Adipocyte (in vitro differentiated cells): ENCODE results near the gene HELT.
A peak's percentile ranks its signal among the peaks of the same experiment; 100 is the strongest.
"Not testable (repeated sequence)": the region's sequence is repeated elsewhere in the genome, so short reads cannot be mapped to it uniquely, and the experiment has no call there.

Experiments used
- DNase-seq: peaks from one replicate; pipeline ENCODE4 v3.0.0-alpha.2; 2015; ENCODE audit warnings: low read depth
- H3K27me3 ChIP-seq: replicated peaks from 2 replicates; pipeline ENCODE4 v1.7.0; 2013; ENCODE audit warnings: mild to moderate bottlenecking, low read length, moderate library complexity; ENCODE audit not compliant: control insufficient read depth, insufficient read depth
- H3K36me3 ChIP-seq: 2 replicates; pipeline ENCODE4 v1.7.0; 2013; ENCODE audit warnings: low read length, mild to moderate bottlenecking, moderate library complexity; ENCODE audit not compliant: control insufficient read depth, insufficient read depth, severe bottlenecking
- H3K4me1 ChIP-seq: 2 replicates; pipeline ENCODE4 v1.7.0; 2013; ENCODE audit warnings: mild to moderate bottlenecking, low read length, moderate library complexity; ENCODE audit not compliant: control insufficient read depth, insufficient read depth
- H3K4me3 ChIP-seq: 2 replicates; pipeline ENCODE4 v1.7.0; 2013; ENCODE audit warnings: mild to moderate bottlenecking, low read length, moderate library complexity
- H3K9ac ChIP-seq: 2 replicates; pipeline ENCODE4 v1.7.0; 2013; ENCODE audit warnings: mild to moderate bottlenecking, low read length, moderate library complexity
- H3K9me3 ChIP-seq: 2 replicates; pipeline ENCODE4 v1.7.0; 2013; ENCODE audit warnings: mild to moderate bottlenecking, low read length, moderate library complexity; ENCODE audit not compliant: control insufficient read depth

The HELT gene, protein sequence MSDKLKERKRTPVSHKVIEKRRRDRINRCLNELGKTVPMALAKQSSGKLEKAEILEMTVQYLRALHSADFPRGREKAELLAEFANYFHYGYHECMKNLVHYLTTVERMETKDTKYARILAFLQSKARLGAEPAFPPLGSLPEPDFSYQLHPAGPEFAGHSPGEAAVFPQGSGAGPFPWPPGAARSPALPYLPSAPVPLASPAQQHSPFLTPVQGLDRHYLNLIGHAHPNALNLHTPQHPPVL

DNA sequence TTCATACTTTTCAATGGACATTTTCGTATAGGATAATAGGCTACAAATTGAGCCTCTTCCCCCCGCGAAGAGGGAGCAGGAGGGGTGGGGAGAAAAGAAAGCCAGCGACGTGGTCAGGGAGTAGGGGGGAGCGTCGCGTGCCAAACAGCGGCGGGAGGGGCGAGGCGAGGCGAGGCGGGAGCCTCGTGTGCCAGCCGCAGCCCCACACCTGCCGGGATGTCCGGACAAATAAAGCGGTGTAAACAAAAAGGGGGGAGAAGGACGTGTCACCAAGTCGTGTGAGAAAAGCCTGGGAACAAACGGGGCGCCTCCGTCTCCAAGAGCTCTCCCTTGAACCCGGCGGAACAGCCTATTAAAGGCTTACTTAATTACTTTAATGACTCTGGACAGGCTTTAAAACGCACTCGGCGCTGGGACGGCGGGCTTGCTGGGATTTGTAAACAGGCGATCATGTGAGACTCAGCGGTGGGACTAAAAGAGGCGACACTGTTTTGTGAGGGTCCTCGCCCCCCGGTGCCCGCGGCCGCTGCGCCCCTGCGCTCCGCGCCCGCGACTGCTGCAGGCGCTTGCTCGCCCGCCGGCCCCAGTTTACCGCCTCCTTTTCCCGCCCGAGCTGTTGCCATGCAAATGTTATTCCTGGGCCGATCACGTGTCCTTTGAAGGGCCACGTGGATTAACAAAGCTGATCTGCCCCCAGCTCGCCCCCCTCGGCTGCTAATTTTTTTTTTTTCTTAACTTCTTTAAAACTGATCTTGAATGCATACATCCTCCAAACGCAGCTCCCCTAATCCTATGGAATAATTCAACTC is at the start of gene HELT:
TSS of gene HELT (plus strand) at position 527 of the 809 bp plus-strand sequence. CDS start 439 bp downstream, outside the sequence.
- Histone ChIP-seq H3K36me3 (no peaks in the 10 kb centered on the region), H3K27me3 (peaks cover 83% of the 10 kb centered on the region), H3K9ac (no peak within 1 kb of the TSS), H3K4me1 (no peaks in the 10 kb centered on the region), H3K9me3 (no peaks in the 10 kb centered on the region), H3K4me3 (no peak within 1 kb of the TSS)
- no peak for DNase-seq

DNA sequence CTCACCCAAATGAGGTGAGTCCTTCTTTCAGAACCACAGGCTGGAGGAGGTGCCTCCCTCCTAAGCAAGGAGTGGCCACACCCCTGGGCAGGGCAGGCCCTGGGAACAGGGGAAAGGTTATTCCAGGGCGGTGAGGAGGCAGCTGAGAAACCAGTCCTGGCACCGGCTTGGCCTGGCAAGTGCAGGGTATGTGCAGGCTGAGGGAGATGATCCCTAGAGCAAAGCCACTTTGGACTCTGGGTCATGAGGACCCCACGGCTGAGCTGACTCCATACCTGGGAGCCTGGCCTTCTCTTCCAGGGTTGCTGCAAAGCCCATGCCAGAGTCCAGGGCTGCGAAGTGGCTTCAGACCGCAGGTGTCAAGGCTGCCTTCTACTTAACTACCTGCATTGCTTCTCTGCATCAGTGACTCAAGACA is 49.5 kb upstream of the HELT start:
- Histone ChIP-seq H3K4me1 (peaks cover 10% of the 10 kb centered on the region), H3K27me3 (peaks cover 18% of the 10 kb centered on the region), H3K9ac (no peak overlapping the region), H3K9me3 (no peaks in the 10 kb centered on the region), H3K36me3 (no peaks in the 10 kb centered on the region), H3K4me3 (no peak overlapping the region)
- DNase-seq = no peak

DNA sequence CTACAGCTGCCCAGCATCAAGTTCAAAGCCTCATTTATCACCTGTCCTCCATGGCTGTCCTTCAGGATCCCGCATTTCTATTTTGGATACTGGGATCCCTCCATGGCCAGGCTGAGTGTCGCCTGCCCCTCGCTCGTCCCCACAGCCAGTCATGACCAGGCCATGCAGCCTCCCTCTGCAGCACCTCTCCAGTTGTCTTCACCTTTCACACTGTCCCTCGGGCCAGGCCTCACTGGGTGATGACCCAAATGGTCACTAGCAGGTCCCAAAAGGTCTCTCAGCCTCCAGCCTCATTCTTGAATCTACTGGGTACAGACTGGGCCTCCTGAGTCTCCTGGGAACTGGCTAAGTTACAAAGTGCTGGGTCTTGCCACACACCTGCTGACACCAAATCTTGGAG is 48.7 kb upstream of the HELT start:
- Histone ChIP-seq H3K9ac (no peak overlapping the region), H3K27me3 (peaks cover 23% of the 10 kb centered on the region), H3K4me1 (peaks cover 10% of the 10 kb centered on the region), H3K4me3 (no peak overlapping the region), H3K36me3 (no peaks in the 10 kb centered on the region), H3K9me3 (no peaks in the 10 kb centered on the region)
- DNase-seq = no peak

DNA sequence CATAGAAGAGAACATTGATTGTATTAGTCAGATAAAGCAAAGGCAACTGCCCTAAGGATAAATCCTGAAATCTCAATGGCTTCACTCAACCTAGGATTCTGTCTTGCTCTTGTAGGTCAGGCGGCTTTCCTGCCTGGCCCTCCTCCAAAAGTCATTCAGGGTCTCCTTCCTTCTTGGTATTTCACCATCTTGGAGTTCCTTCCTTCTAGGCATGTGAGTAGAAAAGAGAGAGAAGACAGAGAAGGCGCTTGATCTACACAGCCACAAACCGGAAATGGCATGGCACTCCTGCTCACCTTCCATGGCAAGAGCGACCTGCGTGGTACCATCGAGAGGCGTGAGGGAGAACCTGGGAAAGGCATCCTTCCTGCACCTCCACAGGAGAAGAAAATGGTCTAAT is 45.3 kb upstream of the HELT start:
- no peaks in the 10 kb centered on the region for H3K9me3 ChIP-seq
- peaks cover 28% of the 10 kb centered on the region for H3K27me3 ChIP-seq
- no peak for DNase-seq
- H3K9ac ChIP-seq = no peak overlapping the region
- no peaks in the 10 kb centered on the region for H3K36me3 ChIP-seq
- peaks cover 13% of the 10 kb centered on the region for H3K4me1 ChIP-seq
- H3K4me3 ChIP-seq = no peak overlapping the region

DNA sequence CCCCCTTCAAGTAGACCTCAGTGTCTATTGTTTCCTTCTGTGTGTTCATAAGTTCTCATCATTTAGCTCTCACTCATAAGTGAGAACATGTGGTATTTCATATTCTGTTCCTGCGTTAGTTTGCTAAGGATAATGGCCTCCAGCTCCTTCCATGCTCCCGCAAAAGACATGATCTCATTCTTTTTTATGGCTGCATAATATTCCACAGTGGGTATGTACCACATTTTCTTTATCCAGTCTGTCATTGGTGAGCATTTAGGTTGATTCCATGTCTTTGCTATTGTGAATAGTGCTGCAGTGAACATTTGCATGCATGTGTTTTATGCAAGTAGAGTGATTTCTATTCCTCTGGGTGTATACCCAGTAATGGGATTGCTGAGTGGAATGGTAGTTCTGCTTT is 41.9 kb upstream of the HELT start:
- H3K9me3 ChIP-seq, H3K9ac ChIP-seq, DNase-seq, H3K4me3 ChIP-seq, H3K36me3 ChIP-seq: not testable (repeated sequence)
- Histone ChIP-seq H3K27me3 (peaks cover 44% of the 10 kb centered on the region), H3K4me1 (peaks cover 11% of the 10 kb centered on the region)

DNA sequence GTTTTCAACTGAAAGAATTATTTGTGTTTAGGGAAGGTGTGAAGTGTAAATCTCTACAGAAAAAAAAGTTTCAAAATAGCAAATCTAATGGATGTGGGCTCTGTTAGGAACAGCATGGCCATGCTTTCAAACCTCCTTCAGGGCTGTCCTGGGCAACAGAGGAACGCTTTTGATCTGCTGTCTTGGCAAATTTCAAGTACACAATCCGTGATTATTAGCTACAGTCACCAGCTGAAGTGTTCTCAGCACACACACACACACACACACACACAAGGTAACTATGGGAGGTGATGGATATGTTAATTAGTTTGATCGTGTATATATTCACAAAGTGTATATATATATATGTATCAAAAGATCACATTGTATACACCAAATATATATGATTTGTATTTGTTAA is 40.5 kb upstream of the HELT start:
- H3K36me3 ChIP-seq = no peaks in the 10 kb centered on the region
- peaks cover 42% of the 10 kb centered on the region for H3K27me3 ChIP-seq
- no peaks in the 10 kb centered on the region for H3K9me3 ChIP-seq
- no peak for DNase-seq
- no peak overlapping the region for H3K4me3 ChIP-seq
- H3K4me1 ChIP-seq = peaks cover 11% of the 10 kb centered on the region
- no peak overlapping the region for H3K9ac ChIP-seq

DNA sequence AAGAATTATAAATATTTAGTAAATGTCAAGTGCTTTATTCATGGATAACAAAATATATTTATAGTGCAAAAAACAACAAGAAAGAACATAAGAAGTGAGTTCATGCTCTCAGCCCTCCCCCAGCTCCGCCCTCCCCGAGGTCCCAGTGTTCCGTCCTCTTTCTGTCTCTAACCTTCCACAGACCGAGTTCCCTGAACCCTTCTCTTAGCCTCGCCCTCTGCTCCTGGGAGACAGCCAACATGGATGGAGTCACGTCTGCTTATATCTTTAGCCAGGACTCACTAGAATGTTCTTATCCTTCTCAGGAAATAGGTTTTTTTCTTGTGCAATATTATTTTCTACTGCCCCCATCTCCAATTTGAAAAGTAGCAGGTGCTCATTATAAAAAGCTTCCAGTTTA is 40.1 kb upstream of the HELT start:
- no peak overlapping the region for H3K4me3 ChIP-seq
- no peak for DNase-seq
- no peak overlapping the region for H3K9ac ChIP-seq
- H3K36me3 ChIP-seq = no peaks in the 10 kb centered on the region
- peaks cover 12% of the 10 kb centered on the region for H3K4me1 ChIP-seq
- H3K9me3 ChIP-seq = no peaks in the 10 kb centered on the region
- H3K27me3 ChIP-seq = peaks cover 46% of the 10 kb centered on the region

DNA sequence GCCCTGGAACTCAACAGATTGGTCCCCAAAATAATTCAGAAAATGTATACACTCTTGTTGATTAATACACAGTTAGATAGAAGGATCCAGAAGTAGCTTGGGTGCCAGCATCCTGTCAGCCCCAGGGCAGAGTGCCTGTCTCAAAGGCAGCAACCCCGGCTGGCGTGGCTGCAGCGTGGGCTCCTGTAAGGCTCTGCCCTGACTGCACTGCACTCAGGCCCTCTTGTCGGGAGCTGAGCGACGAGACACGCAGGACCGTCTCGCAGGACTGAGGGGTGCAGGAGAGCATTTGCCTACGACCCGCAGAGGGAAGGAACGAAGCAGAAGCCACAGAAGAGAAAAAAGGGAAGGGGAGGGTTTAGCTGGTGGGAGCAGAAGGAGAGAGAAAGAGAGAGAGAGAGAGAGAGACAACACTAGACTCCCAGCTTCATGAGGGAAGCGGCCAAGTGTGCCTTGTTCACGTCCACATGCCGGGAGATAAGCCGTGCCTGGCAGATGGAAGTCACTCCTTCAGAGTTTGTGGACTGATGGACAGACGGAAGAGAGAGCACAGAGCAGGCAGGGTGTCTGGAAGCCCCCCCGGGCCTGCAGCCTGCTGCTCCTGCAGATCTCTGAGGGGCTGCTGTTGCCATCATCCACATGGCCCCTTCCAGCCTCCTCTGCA is 38.7 kb upstream of the HELT start:
- no peak overlapping the region for H3K9ac ChIP-seq
- no peak for DNase-seq
- H3K36me3 ChIP-seq = no peaks in the 10 kb centered on the region
- peaks cover 47% of the 10 kb centered on the region for H3K27me3 ChIP-seq
- H3K4me1 ChIP-seq = peaks cover 15% of the 10 kb centered on the region
- no peak overlapping the region for H3K4me3 ChIP-seq
- no peaks in the 10 kb centered on the region for H3K9me3 ChIP-seq

DNA sequence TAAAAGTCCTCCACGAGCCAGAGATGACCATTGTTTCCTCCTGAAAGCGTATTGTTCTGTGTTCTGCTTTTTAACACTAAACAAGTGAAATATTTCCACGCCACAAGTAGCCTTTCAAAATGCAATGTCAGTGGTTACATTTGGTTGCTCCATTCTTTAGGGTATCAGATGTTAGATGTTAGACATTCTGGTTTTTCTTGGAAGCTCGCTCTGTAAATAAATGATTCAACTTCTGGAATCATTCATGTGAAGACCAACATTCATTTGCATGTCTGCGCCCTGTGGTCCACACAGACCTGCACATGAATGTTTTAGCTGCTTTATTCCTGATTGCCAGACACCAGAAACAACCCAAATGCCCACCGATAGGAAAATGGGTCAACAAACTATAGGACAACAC is 38.0 kb upstream of the HELT start:
- Histone ChIP-seq H3K36me3 (no peaks in the 10 kb centered on the region), H3K4me3 (no peak overlapping the region), H3K27me3 (peaks cover 47% of the 10 kb centered on the region), H3K9ac (no peak overlapping the region), H3K4me1 (peaks cover 15% of the 10 kb centered on the region), H3K9me3 (no peaks in the 10 kb centered on the region)
- DNase-seq = no peak

DNA sequence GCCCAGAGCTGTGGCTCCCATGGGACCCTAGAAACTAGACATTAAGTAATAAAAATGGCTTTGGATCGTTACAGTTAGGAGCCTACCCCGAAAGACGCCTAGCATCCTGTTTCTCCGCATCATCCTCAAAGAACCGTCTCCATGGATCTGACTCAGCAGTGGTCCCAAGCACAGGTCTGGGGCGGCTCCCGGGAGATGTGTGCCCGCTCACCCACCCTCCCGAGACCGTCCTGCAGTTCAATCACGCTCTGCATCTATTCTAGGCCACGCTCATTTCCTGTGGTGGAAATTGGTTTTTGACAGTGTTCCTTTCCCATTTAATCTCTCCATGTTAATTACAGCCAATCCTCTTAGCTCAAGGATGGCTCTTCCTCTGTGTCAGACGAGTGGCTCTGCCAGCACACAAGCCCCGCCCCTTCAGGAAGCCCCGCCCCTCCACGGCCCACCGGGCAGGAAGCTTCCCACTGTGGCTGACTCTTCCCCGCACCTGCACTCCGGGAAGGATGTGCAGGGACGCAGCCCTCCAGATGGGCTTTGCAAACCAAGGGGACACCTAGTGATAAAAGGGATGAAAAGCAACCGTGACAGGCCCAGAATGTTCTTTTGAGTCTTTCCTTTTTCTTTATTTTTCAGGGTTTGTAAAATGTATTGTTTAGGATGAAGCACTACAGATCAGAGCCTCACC is 34.5 kb upstream of the HELT start:
- peak; percentile 56 for DNase-seq
- Histone ChIP-seq H3K9me3 (peaks cover 5% of the 10 kb centered on the region), H3K36me3 (no peaks in the 10 kb centered on the region), H3K4me3 (no peak overlapping the region), H3K27me3 (peaks cover 76% of the 10 kb centered on the region), H3K4me1 (peaks cover 4% of the 10 kb centered on the region), H3K9ac (no peak overlapping the region)

DNA sequence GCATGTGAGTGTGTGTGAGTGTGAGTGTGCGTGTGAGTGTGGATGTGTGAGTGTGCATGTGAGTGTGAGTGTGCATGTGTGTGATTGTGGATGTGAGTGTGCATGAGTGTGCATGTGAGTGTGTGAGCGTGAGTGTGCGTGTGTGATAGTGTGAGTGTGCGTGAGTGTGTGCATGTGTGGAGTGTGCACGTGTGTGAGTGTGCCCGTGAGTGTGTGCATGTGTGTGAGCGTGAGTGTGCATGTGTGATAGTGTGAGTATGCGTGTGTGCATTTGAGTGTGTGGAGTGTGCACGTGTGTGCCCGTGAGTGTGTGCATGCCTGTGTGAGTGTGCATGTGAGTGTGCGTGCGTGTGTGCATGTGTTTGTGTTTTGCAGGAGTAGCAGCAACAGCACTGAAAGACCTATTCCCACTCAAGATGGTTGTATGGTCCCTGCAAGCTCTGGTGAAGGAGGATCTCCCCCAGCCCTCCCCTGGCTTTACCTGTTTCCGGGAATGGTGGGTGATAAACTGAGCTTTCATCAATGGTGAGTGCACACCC is 30.7 kb upstream of the HELT start:
- H3K9me3 ChIP-seq = peaks cover 5% of the 10 kb centered on the region
- no peaks in the 10 kb centered on the region for H3K36me3 ChIP-seq
- no peak overlapping the region for H3K9ac ChIP-seq
- peaks cover 68% of the 10 kb centered on the region for H3K27me3 ChIP-seq
- H3K4me3 ChIP-seq = no peak overlapping the region
- DNase-seq = no peak
- H3K4me1 ChIP-seq = peaks cover 4% of the 10 kb centered on the region
